Measurements from ENCODE around the gene TBC1D4.
A peak's percentile ranks its signal among the peaks of the same experiment; 100 is the strongest.
"Not testable (repeated sequence)": the region's sequence is repeated elsewhere in the genome, so short reads cannot be mapped to it uniquely, and the experiment has no call there.

The TBC1D4 gene

DNA sequence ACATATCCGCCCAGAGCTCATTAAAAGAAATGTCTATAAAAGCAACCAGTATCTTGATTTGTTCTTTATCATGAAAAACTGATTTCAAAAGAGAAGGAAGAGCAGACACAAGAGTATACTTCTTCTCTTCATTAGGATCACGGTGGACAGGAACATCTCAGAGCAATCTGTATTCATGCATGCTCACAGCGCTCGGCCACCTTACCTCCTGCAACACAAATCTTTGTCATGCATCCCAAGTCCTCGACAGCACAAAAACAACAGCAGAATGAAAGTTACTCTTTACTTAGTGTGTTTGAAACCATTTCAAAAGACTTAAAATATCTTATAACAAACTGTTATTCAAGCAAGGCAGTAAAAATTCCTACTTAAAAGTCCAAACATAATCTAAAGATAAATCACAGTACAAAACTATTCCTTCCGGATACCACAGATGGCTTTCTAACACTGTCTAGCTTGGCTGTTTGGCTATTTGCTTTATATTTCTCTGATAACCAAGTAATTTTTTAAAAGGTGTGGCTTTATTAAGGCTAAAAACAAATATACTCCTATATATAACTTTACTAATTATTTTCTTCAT, 174.5 kb downstream of the TBC1D4 start:
- Histone ChIP-seq H3K9ac (ENCODE audit: low read depth, low read length) (no peak overlapping the region), H3K27me3 (ENCODE audit: control insufficient read depth, insufficient read depth, low read length) (no peaks in the 10 kb centered on the region), H3K4me1 (ENCODE audit: control insufficient read depth, insufficient read depth, low read length) (no peaks in the 10 kb centered on the region), H3K4me2 (ENCODE audit: low read length) (peak overlapping the region; percentile 34), H3K9me3 (replicated peaks; ENCODE audit: low read length) (no peaks in the 10 kb centered on the region), H3K36me3 (ENCODE audit: insufficient read depth, low read length) (no peaks in the 10 kb centered on the region), H3K4me3 (ENCODE audit: low read length) (no peak overlapping the region)

DNA sequence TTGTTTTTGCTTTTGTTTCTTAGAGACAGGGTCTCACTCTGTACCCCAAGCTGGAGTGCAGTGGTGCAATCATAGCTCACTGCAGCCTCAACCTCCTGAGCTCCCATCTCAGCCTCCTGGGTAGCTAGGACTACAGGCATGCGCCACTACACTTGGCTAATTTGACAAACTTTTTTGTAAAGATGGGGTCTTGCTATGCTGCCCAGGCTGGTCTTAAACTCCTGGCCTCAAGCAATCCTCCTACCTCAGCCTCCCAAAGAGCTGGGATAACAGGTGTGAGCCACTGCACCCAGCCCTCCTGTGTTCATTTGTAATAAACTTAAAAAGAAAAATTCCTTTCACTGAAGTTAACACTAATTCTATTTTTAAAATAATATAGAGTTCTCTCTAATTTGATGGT, 175.0 kb downstream of the TBC1D4 start:
- not testable (repeated sequence) for H3K4me3 ChIP-seq (ENCODE audit: low read length); H3K36me3 ChIP-seq (ENCODE audit: insufficient read depth, low read length); H3K4me2 ChIP-seq (ENCODE audit: low read length); H3K27me3 ChIP-seq (ENCODE audit: control insufficient read depth, insufficient read depth, low read length); H3K9me3 ChIP-seq (replicated peaks; ENCODE audit: low read length); H3K9ac ChIP-seq (ENCODE audit: low read depth, low read length); H3K4me1 ChIP-seq (ENCODE audit: control insufficient read depth, insufficient read depth, low read length)

DNA sequence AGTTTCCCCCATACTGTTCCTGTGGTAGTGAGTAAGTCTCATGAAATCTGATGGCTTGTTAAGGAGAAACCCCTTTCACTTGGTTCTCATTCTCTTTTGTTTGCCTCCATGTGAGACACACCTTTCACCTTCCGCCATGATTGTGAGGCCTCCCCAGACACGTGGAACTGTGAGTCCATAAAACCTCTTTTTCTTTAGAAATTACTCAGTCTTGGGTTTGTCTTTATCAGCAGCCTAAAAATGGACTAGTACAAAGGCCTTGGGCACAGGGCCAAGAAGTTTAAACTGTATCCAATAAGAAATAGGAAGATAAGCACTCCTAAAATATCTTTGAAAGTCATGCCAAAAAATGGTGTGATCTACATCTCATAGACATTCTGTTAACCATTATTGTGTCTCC, 176.9 kb downstream of the TBC1D4 start:
- Histone ChIP-seq H3K36me3 (ENCODE audit: insufficient read depth, low read length) (no peaks in the 10 kb centered on the region), H3K4me1 (ENCODE audit: control insufficient read depth, insufficient read depth, low read length) (peaks cover 5% of the 10 kb centered on the region), H3K4me2 (ENCODE audit: low read length) (no peak overlapping the region), H3K9me3 (replicated peaks; ENCODE audit: low read length) (no peaks in the 10 kb centered on the region), H3K27me3 (ENCODE audit: control insufficient read depth, insufficient read depth, low read length) (no peaks in the 10 kb centered on the region), H3K9ac (ENCODE audit: low read depth, low read length) (no peak overlapping the region), H3K4me3 (ENCODE audit: low read length) (no peak overlapping the region)

DNA sequence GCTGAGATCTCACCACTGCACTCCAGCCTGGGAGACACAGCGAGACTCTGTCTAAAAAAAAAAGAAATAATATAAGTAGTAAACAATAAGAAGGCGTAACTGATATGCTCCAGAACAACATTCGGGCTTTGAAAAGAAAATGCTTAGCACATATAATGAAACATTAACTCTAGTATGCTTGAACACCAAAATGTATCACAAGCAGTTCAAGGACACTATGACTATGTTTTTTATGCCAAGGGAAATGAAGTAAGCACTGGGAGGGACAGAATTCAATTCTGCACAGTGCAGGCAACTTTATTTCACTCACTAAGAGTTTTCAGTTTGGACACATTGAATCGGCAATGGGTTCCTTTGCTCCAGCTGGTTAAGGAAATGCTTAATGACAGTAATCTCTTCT, 178.7 kb downstream of the TBC1D4 start:
- Histone ChIP-seq H3K4me2 (ENCODE audit: low read length) (no peak overlapping the region), H3K4me1 (ENCODE audit: control insufficient read depth, insufficient read depth, low read length) (peaks cover 5% of the 10 kb centered on the region), H3K9me3 (replicated peaks; ENCODE audit: low read length) (no peaks in the 10 kb centered on the region), H3K36me3 (ENCODE audit: insufficient read depth, low read length) (no peaks in the 10 kb centered on the region), H3K27me3 (ENCODE audit: control insufficient read depth, insufficient read depth, low read length) (no peaks in the 10 kb centered on the region), H3K9ac (ENCODE audit: low read depth, low read length) (no peak overlapping the region), H3K4me3 (ENCODE audit: low read length) (no peak overlapping the region)

DNA sequence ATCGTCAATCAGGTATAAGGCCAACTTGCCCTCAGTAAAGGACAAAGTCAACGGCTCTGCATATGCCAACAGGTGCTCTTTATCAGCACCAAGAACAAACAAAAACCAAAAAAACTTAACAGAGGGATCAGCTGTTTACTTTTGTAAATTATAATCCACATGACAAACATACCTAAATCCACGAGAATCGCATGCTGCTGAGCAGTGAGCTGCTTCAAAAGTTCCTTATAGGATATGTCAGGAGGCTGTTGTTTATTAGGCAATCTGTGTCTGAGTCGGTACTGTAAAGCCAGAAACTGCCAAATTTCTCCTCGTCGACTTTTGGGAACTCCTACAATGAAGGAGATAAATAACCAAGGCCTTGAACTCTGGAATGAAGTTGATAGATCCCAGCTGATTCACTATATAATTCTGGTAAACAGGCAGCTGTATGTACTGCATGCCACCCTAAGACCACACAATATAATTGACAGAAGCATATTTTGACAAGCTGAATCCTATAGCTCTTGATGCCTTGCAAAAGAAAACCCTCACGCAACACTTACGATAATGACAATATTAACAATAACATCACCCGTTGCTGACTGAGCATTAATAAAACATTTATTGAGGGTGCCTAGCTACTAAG, 179.8 kb downstream of the TBC1D4 start:
- Histone ChIP-seq H3K9ac (ENCODE audit: low read depth, low read length) (no peak overlapping the region), H3K27me3 (ENCODE audit: control insufficient read depth, insufficient read depth, low read length) (no peaks in the 10 kb centered on the region), H3K4me2 (ENCODE audit: low read length) (no peak overlapping the region), H3K9me3 (replicated peaks; ENCODE audit: low read length) (no peaks in the 10 kb centered on the region), H3K4me1 (ENCODE audit: control insufficient read depth, insufficient read depth, low read length) (peaks cover 5% of the 10 kb centered on the region), H3K4me3 (ENCODE audit: low read length) (no peak overlapping the region), H3K36me3 (ENCODE audit: insufficient read depth, low read length) (no peaks in the 10 kb centered on the region)

DNA sequence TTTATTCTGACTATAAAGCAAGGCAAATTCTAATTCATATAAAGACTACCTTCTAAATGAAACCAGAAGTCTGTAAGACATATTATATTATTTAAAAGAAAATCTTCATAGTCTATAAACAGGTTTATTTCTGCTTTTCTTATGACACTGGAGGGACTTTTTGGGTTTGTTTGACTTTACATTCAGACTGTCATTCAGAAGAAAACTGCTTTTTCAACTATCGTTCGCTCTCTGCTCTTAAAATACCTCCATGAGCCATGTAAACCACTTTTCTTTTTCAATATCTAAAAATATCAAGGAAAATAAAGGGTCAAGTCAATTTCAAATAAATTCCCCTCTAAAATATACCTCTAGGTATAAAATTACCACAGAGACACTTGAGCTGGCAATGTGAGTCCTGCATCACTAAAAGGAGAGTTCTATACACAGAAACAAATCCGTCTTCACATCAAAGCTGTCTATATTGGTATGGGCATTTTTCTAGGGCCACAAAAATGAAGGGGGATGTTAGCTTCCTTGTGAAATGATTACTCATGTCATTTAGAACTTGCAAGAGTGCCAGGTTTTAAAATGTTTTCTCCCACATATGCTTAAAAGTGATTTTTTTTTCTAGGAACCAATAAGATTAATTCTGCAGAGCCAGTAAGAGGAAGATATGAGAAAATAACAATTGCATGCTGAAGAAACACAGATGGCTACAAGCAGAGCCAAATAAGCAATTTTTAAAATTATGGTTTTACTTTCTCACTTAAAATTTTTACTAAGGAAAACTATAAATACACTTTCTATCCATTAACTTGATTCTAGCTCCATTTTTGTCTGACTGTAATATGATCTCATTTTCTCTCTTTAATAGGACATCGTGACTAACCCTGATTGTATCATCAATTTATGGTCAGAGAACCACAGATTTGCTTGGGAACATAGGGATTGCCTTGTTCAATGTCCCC, 181.8 kb downstream of the TBC1D4 start:
- no peak overlapping the region for H3K4me3 ChIP-seq (ENCODE audit: low read length)
- H3K4me1 ChIP-seq (ENCODE audit: control insufficient read depth, insufficient read depth, low read length): peaks cover 5% of the 10 kb centered on the region
- no peak overlapping the region for H3K9ac ChIP-seq (ENCODE audit: low read depth, low read length)
- no peaks in the 10 kb centered on the region for H3K27me3 ChIP-seq (ENCODE audit: control insufficient read depth, insufficient read depth, low read length)
- H3K9me3 ChIP-seq (replicated peaks; ENCODE audit: low read length): no peaks in the 10 kb centered on the region
- no peaks in the 10 kb centered on the region for H3K36me3 ChIP-seq (ENCODE audit: insufficient read depth, low read length)
- H3K4me2 ChIP-seq (ENCODE audit: low read length): peak overlapping the region; percentile 5

DNA sequence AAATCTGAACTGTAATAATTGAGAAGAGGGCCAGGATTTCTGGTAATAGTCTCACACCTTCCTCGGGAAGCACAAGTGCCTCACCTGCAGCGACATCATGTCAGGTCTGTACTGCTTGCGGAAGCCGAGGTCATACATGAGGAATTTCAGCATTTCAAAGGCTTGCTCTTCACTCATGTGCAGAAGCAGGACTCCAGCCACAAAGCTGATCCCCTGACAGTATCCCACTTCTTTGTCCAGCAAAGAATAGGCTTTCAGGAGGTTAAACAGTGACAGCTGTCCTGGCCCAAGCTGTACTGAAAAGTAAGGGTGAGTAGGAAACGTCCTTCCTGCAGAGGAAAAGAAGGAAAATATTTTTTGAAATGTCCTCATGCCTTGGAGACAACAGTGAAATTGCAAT, 182.7 kb downstream of the TBC1D4 start:
- Histone ChIP-seq H3K4me2 (ENCODE audit: low read length) (no peak overlapping the region), H3K9me3 (replicated peaks; ENCODE audit: low read length) (no peaks in the 10 kb centered on the region), H3K27me3 (ENCODE audit: control insufficient read depth, insufficient read depth, low read length) (no peaks in the 10 kb centered on the region), H3K4me3 (ENCODE audit: low read length) (no peak overlapping the region), H3K9ac (ENCODE audit: low read depth, low read length) (no peak overlapping the region), H3K4me1 (ENCODE audit: control insufficient read depth, insufficient read depth, low read length) (peaks cover 5% of the 10 kb centered on the region), H3K36me3 (ENCODE audit: insufficient read depth, low read length) (no peaks in the 10 kb centered on the region)

DNA sequence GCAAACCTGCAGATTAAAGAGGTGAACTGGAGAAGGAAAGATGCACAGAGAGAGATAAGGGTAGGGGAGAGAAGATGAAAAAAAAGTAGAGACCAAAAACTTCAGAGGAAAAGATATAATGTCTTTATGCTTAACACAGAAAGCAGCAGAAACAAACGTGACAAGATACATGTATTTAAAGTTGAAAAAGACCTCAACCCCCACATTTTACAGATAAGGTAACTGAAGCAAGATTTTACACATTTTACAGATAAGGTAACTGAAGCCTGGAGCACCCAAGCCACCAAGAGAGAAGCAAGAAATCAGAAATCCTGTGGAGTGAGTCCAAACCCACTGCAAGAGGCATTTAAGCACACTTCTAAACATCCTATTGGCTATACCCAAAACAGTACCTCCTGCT, 185.3 kb downstream of the TBC1D4 start:
- Histone ChIP-seq H3K4me3 (ENCODE audit: low read length) (no peak overlapping the region), H3K27me3 (ENCODE audit: control insufficient read depth, insufficient read depth, low read length) (no peaks in the 10 kb centered on the region), H3K4me1 (ENCODE audit: control insufficient read depth, insufficient read depth, low read length) (peaks cover 5% of the 10 kb centered on the region), H3K36me3 (ENCODE audit: insufficient read depth, low read length) (no peaks in the 10 kb centered on the region), H3K4me2 (ENCODE audit: low read length) (no peak overlapping the region), H3K9me3 (replicated peaks; ENCODE audit: low read length) (no peaks in the 10 kb centered on the region), H3K9ac (ENCODE audit: low read depth, low read length) (no peak overlapping the region)

DNA sequence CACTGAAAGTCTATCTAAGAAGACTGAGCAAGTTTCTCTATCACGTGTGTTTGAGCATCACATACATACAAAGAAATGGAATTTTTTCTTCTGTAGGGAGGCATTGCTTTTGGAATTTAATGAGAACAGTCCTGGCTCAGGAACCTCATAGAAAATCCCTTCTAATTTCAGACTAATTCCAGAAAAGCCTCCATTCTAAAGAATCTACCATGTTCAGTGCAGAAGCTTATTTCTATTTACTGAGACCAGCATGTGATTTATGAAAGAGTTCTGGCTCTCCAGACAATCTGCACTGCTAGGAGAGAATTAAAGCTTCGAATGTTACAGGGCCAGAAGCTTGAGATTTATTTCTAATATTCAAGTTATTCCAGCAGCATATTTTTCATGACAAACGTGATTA, 186.8 kb downstream of the TBC1D4 start:
- Histone ChIP-seq H3K9me3 (replicated peaks; ENCODE audit: low read length) (no peaks in the 10 kb centered on the region), H3K27me3 (ENCODE audit: control insufficient read depth, insufficient read depth, low read length) (no peaks in the 10 kb centered on the region), H3K4me3 (ENCODE audit: low read length) (no peak overlapping the region), H3K36me3 (ENCODE audit: insufficient read depth, low read length) (no peaks in the 10 kb centered on the region), H3K9ac (ENCODE audit: low read depth, low read length) (no peak overlapping the region), H3K4me1 (ENCODE audit: control insufficient read depth, insufficient read depth, low read length) (no peaks in the 10 kb centered on the region), H3K4me2 (ENCODE audit: low read length) (no peak overlapping the region)

DNA sequence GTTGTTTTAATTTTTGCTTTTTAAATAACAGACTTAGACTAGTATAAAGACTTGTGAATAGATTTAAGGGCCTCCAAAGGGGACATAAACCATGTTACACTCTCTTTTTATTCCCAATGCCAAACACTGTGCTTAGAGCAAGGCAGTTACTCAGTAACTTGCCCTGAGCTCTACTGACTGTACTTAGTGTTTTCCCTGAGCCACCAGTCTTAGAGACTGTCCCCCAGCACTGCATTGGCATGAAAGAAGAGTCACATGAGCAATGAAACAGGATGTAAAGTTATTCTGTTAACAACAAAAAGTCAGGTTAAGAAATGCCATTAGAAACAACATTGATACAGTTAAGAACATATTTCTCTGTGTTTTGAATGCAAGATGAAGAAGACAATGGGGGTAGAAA, 187.9 kb downstream of the TBC1D4 start:
- no peak overlapping the region for H3K9ac ChIP-seq (ENCODE audit: low read depth, low read length)
- no peaks in the 10 kb centered on the region for H3K27me3 ChIP-seq (ENCODE audit: control insufficient read depth, insufficient read depth, low read length)
- no peak overlapping the region for H3K4me3 ChIP-seq (ENCODE audit: low read length)
- no peak overlapping the region for H3K4me2 ChIP-seq (ENCODE audit: low read length)
- H3K36me3 ChIP-seq (ENCODE audit: insufficient read depth, low read length): no peaks in the 10 kb centered on the region
- H3K9me3 ChIP-seq (replicated peaks; ENCODE audit: low read length): no peaks in the 10 kb centered on the region
- H3K4me1 ChIP-seq (ENCODE audit: control insufficient read depth, insufficient read depth, low read length): no peaks in the 10 kb centered on the region

DNA sequence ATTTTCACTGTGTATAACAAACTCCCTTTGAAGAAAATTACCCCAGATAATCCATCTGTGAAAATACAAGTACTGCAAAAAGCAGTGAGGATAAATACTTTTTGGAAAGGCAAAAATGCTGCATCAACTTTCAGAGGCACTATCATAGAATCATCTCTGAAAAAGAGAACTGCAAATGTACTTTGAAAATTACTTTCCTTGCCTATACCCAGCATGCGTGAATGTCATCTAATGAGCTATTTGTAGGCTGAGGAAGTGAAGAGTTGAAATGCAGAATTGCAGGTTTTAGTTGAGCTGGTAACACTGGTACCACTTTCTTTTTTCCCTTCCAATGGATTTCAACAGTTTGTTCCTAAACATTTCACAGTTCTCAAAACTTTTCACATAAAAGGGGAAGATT, 196.7 kb downstream of the TBC1D4 start:
- H3K27me3 ChIP-seq (ENCODE audit: control insufficient read depth, insufficient read depth, low read length): no peaks in the 10 kb centered on the region
- H3K36me3 ChIP-seq (ENCODE audit: insufficient read depth, low read length): no peaks in the 10 kb centered on the region
- no peak overlapping the region for H3K9ac ChIP-seq (ENCODE audit: low read depth, low read length)
- H3K4me3 ChIP-seq (ENCODE audit: low read length): no peak overlapping the region
- H3K9me3 ChIP-seq (replicated peaks; ENCODE audit: low read length): no peaks in the 10 kb centered on the region
- no peak overlapping the region for H3K4me2 ChIP-seq (ENCODE audit: low read length)
- H3K4me1 ChIP-seq (ENCODE audit: control insufficient read depth, insufficient read depth, low read length): no peaks in the 10 kb centered on the region

Data from skeletal muscle satellite cell (primary cell).